Caco-2 (cell line): Measurements from ENCODE around the gene UPB1. TPM values are rescaled to one million over a fixed set of nuclear protein-coding genes. Genes with fewer than 3 reads are reported as not detected.

Source experiments
- BruUV-seq: library from RNA; stranded (reverse); fragments of 400-500 nt; replicated peaks from 2 replicates; lab custom pipeline; 2021; lab: Mats Ljungman, UMichigan
- CTCF ChIA-PET: fragments of 300-600 bp; sonication (Branson Sonifier 250); formaldehyde crosslinking; loops from one replicate; lab custom pipeline; 2022; ENCODE audit warnings: antibody characterized with exemption; lab: Charles Lee
- POLR2A ChIA-PET: fragments of 300-600 bp; sonication (Branson Sonifier 250); formaldehyde crosslinking; loops from one replicate; lab custom pipeline; 2022; ENCODE audit warnings: antibody characterized with exemption; lab: Charles Lee
- DNase-seq, 2 experiments: peaks; one replicate each; pipeline versions ENCODE4 v3.0.0 to v3.0.0-alpha.2; 2020 to 2022
- H3K27me3 ChIP-seq: replicated peaks from 2 replicates; pipeline ENCODE4 v1.6.0; 2011; ENCODE audit warnings: low read length; ENCODE audit not compliant: control insufficient read depth, insufficient read depth
- H3K36me3 ChIP-seq: 2 replicates; pipeline ENCODE4 v1.5.1; 2011; ENCODE audit warnings: low read length; ENCODE audit not compliant: control insufficient read depth, insufficient read depth
- H3K4me1 ChIP-seq: fragments of 250-450 bp; sonication (Bioruptor Pico); 2 replicates; pipeline ENCODE4 v1.5.1; 2020; ENCODE audit warnings: mild to moderate bottlenecking
- H3K4me3 ChIP-seq: 2 replicates; pipeline ENCODE4 v1.5.1; 2011; ENCODE audit warnings: low read depth, mild to moderate bottlenecking, control low read depth, low read length
- H3K9me3 ChIP-seq: fragments of 250-450 bp; sonication (Bioruptor Pico); 2 replicates; pipeline ENCODE4 v1.5.1; 2020; ENCODE audit warnings: mild to moderate bottlenecking, moderate library complexity
- H3K27ac Mint-ChIP-seq: one replicate; pipeline ENCODE4 v1.8.0; 2022; ENCODE audit warnings: mixed read lengths; ENCODE audit not compliant: unreplicated experiment
- H3K27me3 Mint-ChIP-seq: one replicate; pipeline ENCODE4 v1.8.0; 2022; ENCODE audit warnings: mixed read lengths; ENCODE audit not compliant: insufficient read depth, unreplicated experiment
- H3K36me3 Mint-ChIP-seq: one replicate; pipeline ENCODE4 v1.8.0; 2022; ENCODE audit warnings: mild to moderate bottlenecking, mixed read lengths; ENCODE audit not compliant: insufficient read depth, unreplicated experiment
- H3K4me1 Mint-ChIP-seq: one replicate; pipeline ENCODE4 v1.8.0; 2022; ENCODE audit warnings: low read depth, mixed read lengths; ENCODE audit not compliant: unreplicated experiment
- H3K4me3 Mint-ChIP-seq: one replicate; pipeline ENCODE4 v1.8.0; 2022; ENCODE audit warnings: mild to moderate bottlenecking, moderate library complexity, mixed read lengths; ENCODE audit not compliant: unreplicated experiment
- H3K9me3 Mint-ChIP-seq: one replicate; pipeline ENCODE4 v1.8.0; 2022; ENCODE audit warnings: mixed read lengths; ENCODE audit not compliant: unreplicated experiment
- intact Hi-C: fragments of 100-400 bp; cut with micrococcal nuclease; formaldehyde crosslinking; loops from one replicate; pipeline ENCODE4 v1.10.0; 2022; ENCODE audit not compliant: unreplicated experiment
- total RNA-seq: library from RNA; stranded (reverse); gene quantifications from 2 replicates; pipeline ENCODE4 v1.2.3, GENCODE V29; 2022
- TF ChIP-seq, protein P1 (sequence below), 2 experiments: fragments of 200-600 bp in 1 of 2; IDR thresholded peaks; 1 replicate in 1 of 2; 2 replicates in 1 of 2; pipeline versions ENCODE4 v1.5.1 to v1.8.0; 2011 to 2022; ENCODE audit warnings: antibody characterized with exemption in 1 of 2, control low read depth in 1 of 2, inconsistent platforms in 1 of 2, low read depth in 1 of 2, low read length in 1 of 2, mild to moderate bottlenecking in 1 of 2, moderate library complexity in 1 of 2; ENCODE audit not compliant: insufficient read depth in 1 of 2, severe bottlenecking in 1 of 2, unreplicated experiment in 1 of 2

The UPB1 gene
- total RNA-seq, 1 experiment from 2014 or later, result 6.7 TPM

DNA sequence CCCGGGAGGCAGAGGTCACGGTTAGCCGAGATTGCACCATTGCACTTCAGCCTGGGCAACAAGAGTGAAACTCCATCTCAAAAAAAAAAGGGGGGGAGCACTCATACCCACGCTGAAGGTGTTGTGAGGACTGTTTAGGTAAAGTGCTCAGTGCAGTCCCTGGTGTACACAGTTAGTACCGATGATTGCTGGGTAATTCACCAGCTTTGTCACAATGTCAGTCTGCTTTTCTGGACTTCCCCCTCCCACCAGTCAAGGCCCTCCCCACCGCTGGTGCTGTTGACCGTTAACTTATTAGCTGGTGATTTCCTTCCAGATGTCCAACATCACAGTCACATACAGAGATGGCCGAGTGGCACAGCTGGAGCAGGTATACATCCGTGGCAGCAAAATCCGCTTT, 72.5 kb downstream of the UPB1 start:
- H3K27ac Mint-ChIP-seq, result no peak overlapping the region
- H3K27me3 ChIP-seq, result no peaks in the 10 kb centered on the region
- no TSS peak for BruUV-seq
- DNase-seq, result no peak
- H3K4me1 ChIP-seq, result peaks cover 13% of the 10 kb centered on the region; the same call in 1 of the 2 replicates
- H3K4me3 Mint-ChIP-seq, result no peak overlapping the region
- TF ChIP-seq, protein P1, sequence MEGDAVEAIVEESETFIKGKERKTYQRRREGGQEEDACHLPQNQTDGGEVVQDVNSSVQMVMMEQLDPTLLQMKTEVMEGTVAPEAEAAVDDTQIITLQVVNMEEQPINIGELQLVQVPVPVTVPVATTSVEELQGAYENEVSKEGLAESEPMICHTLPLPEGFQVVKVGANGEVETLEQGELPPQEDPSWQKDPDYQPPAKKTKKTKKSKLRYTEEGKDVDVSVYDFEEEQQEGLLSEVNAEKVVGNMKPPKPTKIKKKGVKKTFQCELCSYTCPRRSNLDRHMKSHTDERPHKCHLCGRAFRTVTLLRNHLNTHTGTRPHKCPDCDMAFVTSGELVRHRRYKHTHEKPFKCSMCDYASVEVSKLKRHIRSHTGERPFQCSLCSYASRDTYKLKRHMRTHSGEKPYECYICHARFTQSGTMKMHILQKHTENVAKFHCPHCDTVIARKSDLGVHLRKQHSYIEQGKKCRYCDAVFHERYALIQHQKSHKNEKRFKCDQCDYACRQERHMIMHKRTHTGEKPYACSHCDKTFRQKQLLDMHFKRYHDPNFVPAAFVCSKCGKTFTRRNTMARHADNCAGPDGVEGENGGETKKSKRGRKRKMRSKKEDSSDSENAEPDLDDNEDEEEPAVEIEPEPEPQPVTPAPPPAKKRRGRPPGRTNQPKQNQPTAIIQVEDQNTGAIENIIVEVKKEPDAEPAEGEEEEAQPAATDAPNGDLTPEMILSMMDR (IDR thresholded peaks at IDR 0.05; ENCODE audit: insufficient read depth in 1 of 2, low read depth in 1 of 2, low read length in 1 of 2, severe bottlenecking in 1 of 2, unreplicated experiment in 1 of 2), result no peak
- H3K4me1 Mint-ChIP-seq, result peaks cover 14% of the 10 kb centered on the region
- no peaks in the 10 kb centered on the region for H3K9me3 Mint-ChIP-seq
- no peaks in the 10 kb centered on the region for H3K9me3 ChIP-seq
- ChIA-PET POLR2A (no interaction called here), CTCF (no interaction called here)
- peaks cover 7% of the 10 kb centered on the region for H3K36me3 ChIP-seq
- intact Hi-C loops, result no loop called here
- no peak overlapping the region for H3K4me3 ChIP-seq
- H3K27me3 Mint-ChIP-seq, result no peaks in the 10 kb centered on the region
- peaks cover 93% of the 10 kb centered on the region for H3K36me3 Mint-ChIP-seq

DNA sequence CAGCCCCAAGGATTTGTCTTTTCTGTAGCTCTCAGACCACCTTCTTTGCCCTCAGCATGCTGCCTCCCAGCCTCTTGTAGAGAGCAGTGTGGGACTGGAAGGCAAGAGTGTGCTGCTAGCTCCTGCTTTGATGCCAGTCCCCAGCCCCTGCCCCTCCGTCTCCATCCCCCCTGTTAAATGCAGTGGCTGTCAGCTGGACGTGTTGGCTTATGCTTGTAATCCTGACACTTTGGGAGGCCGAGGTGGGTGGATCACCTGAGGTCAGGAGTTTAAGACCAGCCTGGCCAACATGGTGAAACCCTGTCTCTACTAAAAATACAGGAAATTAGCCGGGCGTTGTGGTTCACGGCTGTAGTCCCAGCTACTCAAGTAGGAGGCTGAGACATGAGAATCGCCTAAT, 76.1 kb downstream of the UPB1 start:
- intact Hi-C loops, result no loop called here
- CTCF ChIA-PET, result interaction anchor here (0.7 kb wide), 3 partner anchors 14 to 853 kb away, joined by 4 to 5 read pairs (median 5); no protein-coding TSS in a partner anchor
- DNase-seq, result no peak
- Mint-ChIP-seq H3K4me1 (peaks cover 22% of the 10 kb centered on the region), H3K36me3 (peaks cover 94% of the 10 kb centered on the region), H3K4me3 (no peak overlapping the region), H3K27me3 (no peaks in the 10 kb centered on the region), H3K27ac (no peak overlapping the region), H3K9me3 (no peaks in the 10 kb centered on the region)
- H3K9me3 ChIP-seq, result no peaks in the 10 kb centered on the region
- BruUV-seq, result no TSS peak
- peaks cover 4% of the 10 kb centered on the region; the same call in 1 of the 2 replicates for H3K4me1 ChIP-seq
- H3K27me3 ChIP-seq, result no peaks in the 10 kb centered on the region
- peaks cover 7% of the 10 kb centered on the region for H3K36me3 ChIP-seq
- TF ChIP-seq, protein P1 (IDR thresholded peaks at IDR 0.05; ENCODE audit: insufficient read depth in 1 of 2, low read depth in 1 of 2, low read length in 1 of 2, severe bottlenecking in 1 of 2, unreplicated experiment in 1 of 2), result no peak
- no peak overlapping the region for H3K4me3 ChIP-seq
- POLR2A ChIA-PET, result interaction anchor here (0.5 kb wide), 1 partner anchor 16 kb away, joined by 5 read pairs; no protein-coding TSS in a partner anchor

DNA sequence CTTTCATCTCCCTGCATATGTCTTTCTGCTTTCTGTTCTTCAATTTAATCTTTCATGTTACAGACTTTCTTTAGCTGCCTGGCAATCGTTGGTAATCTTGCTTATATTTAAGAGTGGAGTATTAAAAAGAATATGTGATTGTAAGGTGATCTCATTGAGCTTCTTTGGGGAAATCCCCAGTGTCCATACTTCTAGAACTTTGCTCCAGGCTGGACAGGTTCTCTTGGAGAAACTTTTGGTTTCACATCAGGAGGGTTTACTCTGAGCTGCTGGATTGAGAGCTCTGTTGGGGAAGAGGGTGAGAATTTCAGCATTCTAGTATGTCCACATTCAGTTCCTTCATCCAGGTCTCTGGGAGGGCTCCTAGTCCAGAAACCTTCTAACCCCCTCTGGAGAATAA, 81.6 kb downstream of the UPB1 start:
- BruUV-seq, result no TSS peak
- Histone ChIP-seq H3K9me3 (no peaks in the 10 kb centered on the region), H3K27me3 (no peaks in the 10 kb centered on the region), H3K4me1 (peaks cover 47% of the 10 kb centered on the region), H3K4me3 (no peak overlapping the region), H3K36me3 (peaks cover 2% of the 10 kb centered on the region; the same call in 1 of the 2 replicates)
- DNase-seq, result no peak
- CTCF ChIA-PET, result no interaction called here
- TF ChIP-seq, protein P1 (IDR thresholded peaks at IDR 0.05; ENCODE audit: insufficient read depth in 1 of 2, low read depth in 1 of 2, low read length in 1 of 2, severe bottlenecking in 1 of 2, unreplicated experiment in 1 of 2), result no peak
- Mint-ChIP-seq H3K27ac (peak overlapping the region; percentile 84), H3K4me3 (no peak overlapping the region), H3K9me3 (no peaks in the 10 kb centered on the region), H3K36me3 (peaks cover 79% of the 10 kb centered on the region), H3K27me3 (no peaks in the 10 kb centered on the region), H3K4me1 (peaks cover 52% of the 10 kb centered on the region)
- intact Hi-C loops, result no loop called here
- POLR2A ChIA-PET, result no interaction called here

Other genes starting within 250 kb of the UPB1 start
- 64.6 and 72.8 TPM in 2 replicates for gene SPECC1L, start 224.5 kb upstream of the UPB1 start, total RNA-seq
- gene ADORA2A, start 67.7 kb upstream of the UPB1 start, total RNA-seq, result 4.0 and 4.9 TPM in 2 replicates
- 120 and 127 TPM in 2 replicates for gene GUCD1, start 59.8 kb downstream of the UPB1 start, total RNA-seq
- 202 and 217 TPM in 2 replicates for gene SNRPD3, start 60.7 kb downstream of the UPB1 start, total RNA-seq
- 18.6 and 20.4 TPM in 2 replicates for gene LRRC75B, start 97.7 kb downstream of the UPB1 start, total RNA-seq
- 9.4 and 12.4 TPM in 2 replicates for gene GGT1, start 107.9 kb downstream of the UPB1 start, total RNA-seq